NCI-H510A (cell line): ENCODE data around the gene PABPC1L.

Experiments used
- DNase-seq: peaks from one replicate; lab custom pipeline; 2025; lab: John Stamatoyannopoulos, UW

The PABPC1L gene

GRCh38 chr20:44966030-44966961 is 56.4 kb downstream of the PABPC1L start, which contains the start of gene STK4:
TSS of gene STK4 (plus strand) at chr20:44966512. CDS start at chr20:44966569, 57 bp downstream.
- DNase-seq: peak; percentile 89

DNA sequence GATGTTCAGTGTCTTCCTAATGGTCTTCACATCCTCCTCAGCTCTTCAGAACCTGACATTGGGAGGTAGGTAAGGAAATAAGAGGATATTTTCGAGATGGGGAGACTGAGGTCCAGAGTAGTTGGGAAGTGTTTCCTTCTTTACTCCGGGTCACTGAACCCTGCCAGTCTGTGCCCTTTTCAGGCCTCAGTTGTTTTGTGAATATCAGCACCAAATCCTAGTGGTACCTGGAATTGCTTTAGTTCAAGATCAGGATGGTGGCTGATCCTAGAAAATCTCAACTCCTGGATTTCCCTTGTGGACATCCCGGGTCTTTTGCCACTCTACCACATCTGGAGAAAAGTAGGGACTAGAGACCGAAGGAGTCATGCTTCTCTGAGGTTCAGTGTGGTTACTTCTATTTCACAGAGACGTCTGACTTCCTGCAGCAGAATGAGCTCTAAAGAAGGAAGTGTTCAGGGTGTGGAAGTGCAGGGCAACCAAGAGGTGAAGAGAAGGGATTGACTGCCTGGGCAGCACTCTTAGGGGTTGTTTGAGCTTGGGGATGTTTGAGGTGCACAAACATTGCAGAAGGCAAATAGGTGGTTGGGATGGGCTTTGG is 57.4 kb downstream of the PABPC1L start:
- DNase-seq: no peak

GRCh38 chr20:44969300-44969894 is 59.5 kb downstream of the PABPC1L start:
- DNase-seq: no peak

- DNase-seq: no peak
These were observed 60.4 kb downstream of the PABPC1L start for GRCh38 chr20:44970243-44970757.

GRCh38 chr20:44973053-44973452 is 63.2 kb downstream of the PABPC1L start:
- DNase-seq: no peak

GRCh38 chr20:44976698-44977097 is 66.8 kb downstream of the PABPC1L start:
- no peak for DNase-seq

GRCh38 chr20:44979090-44979621 is 69.3 kb downstream of the PABPC1L start:
- DNase-seq: no peak

GRCh38 chr20:44981736-44982406 is 72.0 kb downstream of the PABPC1L start:
- no peak for DNase-seq

DNA sequence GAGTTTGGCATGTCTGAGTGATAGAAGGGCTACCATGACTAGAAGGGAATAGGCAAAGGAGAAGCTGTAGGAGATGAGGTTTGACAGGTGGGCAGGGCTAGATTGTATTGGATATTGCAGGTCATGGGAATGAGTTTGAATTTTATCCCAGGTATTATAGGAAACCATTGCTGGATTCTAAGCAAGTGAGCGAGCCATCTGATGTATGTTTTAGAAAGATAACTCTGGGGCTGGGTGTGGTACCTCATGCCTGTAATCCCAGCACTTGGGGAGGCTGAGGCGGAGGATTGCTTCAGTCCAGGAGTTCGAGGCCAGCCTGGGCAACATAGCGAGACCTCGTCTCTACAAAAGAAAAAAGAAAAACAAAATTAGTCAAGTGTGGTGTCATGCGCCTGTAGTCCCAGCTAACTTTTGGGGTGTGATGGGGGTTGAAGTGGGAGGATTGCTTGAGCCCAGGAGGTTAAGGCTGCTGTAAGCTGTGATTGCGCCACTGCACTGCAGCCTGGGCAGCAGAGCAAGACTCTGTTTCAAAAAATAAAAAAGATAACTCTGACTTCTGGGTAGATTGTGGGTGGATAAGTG is 73.3 kb downstream of the PABPC1L start:
- no peak for DNase-seq

DNA sequence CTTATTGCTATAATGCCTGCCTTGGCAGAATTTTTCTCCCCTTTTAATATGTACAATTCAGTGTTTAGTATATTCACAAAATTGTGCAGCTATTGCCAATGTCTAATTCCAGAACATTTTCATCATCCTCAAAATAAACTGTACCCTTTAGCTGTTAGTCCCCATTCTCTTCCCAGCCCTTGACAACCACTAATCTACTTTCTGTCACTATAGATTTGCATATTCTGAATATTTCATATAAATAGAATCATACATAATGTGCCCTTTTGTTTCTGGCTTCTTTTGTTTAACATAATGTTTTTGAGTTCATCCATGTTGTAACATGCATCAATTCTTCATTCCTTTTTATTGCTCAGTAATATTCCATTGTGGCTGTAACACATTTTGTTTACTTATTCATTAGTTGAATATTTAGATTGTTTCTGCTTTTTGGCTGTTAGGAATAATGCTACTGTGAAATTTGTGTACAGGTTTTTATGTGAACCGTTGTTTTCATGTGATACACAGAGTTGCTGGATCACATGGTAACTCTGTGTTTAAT is 78.8 kb downstream of the PABPC1L start:
- DNase-seq: no peak
